HG03460 (cell line): ENCODE results near the gene STAB2.

Source experiments
- ATAC-seq: cut with Tn5 transposase; IDR thresholded peaks from one replicate; pipeline ENCODE4 v1.9.1; 2021; ENCODE audit not compliant: unreplicated experiment

The STAB2 gene

GRCh38 chr12:103586791-103587370 lies at the start of gene STAB2:
Gene STAB2 (plus strand): TSS chr12:103587273. CDS start chr12:103587477, 204 bp downstream.
- no peak for ATAC-seq

- no peak for ATAC-seq
Observed at GRCh38 chr12:103538397-103538796, 48.7 kb upstream of the STAB2 start.

- ATAC-seq, result no peak
Observed at GRCh38 chr12:103540319-103540718, 46.8 kb upstream of the STAB2 start.

- ATAC-seq, result no peak
Observed at GRCh38 chr12:103542078-103542477, 45.0 kb upstream of the STAB2 start.

- ATAC-seq, result no peak
Observed at GRCh38 chr12:103546959-103547358, 40.1 kb upstream of the STAB2 start.

GRCh38 chr12:103547376-103547775 lies 39.7 kb upstream of the STAB2 start:
- no peak for ATAC-seq

GRCh38 chr12:103547929-103548328 lies 39.1 kb upstream of the STAB2 start:
- no peak for ATAC-seq

- peak; percentile 54 for ATAC-seq
Observed at GRCh38 chr12:103548622-103549601, 38.2 kb upstream of the STAB2 start.

- ATAC-seq, result no peak
Observed at GRCh38 chr12:103556890-103557627, 30.0 kb upstream of the STAB2 start.

- ATAC-seq, result no peak
Observed at GRCh38 chr12:103557628-103558010, 29.5 kb upstream of the STAB2 start.

- ATAC-seq, result no peak
Observed at GRCh38 chr12:103558879-103559278, 28.2 kb upstream of the STAB2 start.

GRCh38 chr12:103560604-103561101 lies 26.4 kb upstream of the STAB2 start:
- ATAC-seq, result no peak

- ATAC-seq, result no peak
Observed at GRCh38 chr12:103561174-103561573, 25.9 kb upstream of the STAB2 start.

GRCh38 chr12:103566398-103566797 lies 20.7 kb upstream of the STAB2 start:
- no peak for ATAC-seq

- ATAC-seq, result no peak
Observed at GRCh38 chr12:103569278-103569677, 17.8 kb upstream of the STAB2 start.

- ATAC-seq, result no peak
Observed at GRCh38 chr12:103571286-103571685, 15.8 kb upstream of the STAB2 start.

GRCh38 chr12:103572312-103573045 lies 14.6 kb upstream of the STAB2 start:
- ATAC-seq, result no peak

GRCh38 chr12:103573185-103573584 lies 13.9 kb upstream of the STAB2 start:
- ATAC-seq, result no peak

- no peak for ATAC-seq
Observed at GRCh38 chr12:103578926-103579325, 8.1 kb upstream of the STAB2 start.

- ATAC-seq, result no peak
Observed at GRCh38 chr12:103580026-103580425, 7.0 kb upstream of the STAB2 start.

- ATAC-seq, result no peak
Observed at GRCh38 chr12:103583008-103583407, 4.1 kb upstream of the STAB2 start.
